ENCODE results near the gene STK38. TPM values are rescaled to one million over a fixed set of nuclear protein-coding genes. Genes with fewer than 3 reads are reported as not detected.

The STK38 gene
- total RNA-seq (2021): 13.3 to 15.4 TPM (median 14.7 TPM) in 3 replicates
- Bru-seq, nascent RNA: percentile 81 among the genes with signal in this experiment
- long read RNA-seq, experiment 1, transcript STK38-201 (14 exons, 3,576 nt): major isoform, 26 of 118 reads
- long read RNA-seq, experiment 1, partial matches to known transcripts: 18 of 118 reads
- long read RNA-seq, experiment 1, other reads (novel, unspliced or antisense): 74 of 118 reads
- long read RNA-seq, experiment 2, partial matches to known transcripts: 5 of 24 reads
- long read RNA-seq, experiment 2, other reads (novel, unspliced or antisense): 18 of 24 reads
- long read RNA-seq, experiment 3, partial matches to known transcripts: 3 of 11 reads
- long read RNA-seq, experiment 3, other reads (novel, unspliced or antisense): 7 of 11 reads

GRCh38 chr6:36546920-36547645 lies at the start of gene STK38:
TSS of gene STK38 (minus strand) at chr6:36547479. CDS start at chr6:36540202, 7,277 bp downstream.
- no peaks in the 10 kb centered on the region for H3K9me3 Mint-ChIP-seq
- peaks cover 6% of the 10 kb centered on the region for H3K36me3 Mint-ChIP-seq
- peaks cover 25% of the 10 kb centered on the region for H3K4me1 Mint-ChIP-seq
- ATAC-seq: peak; percentile 94
- H3K27ac Mint-ChIP-seq: peak within 1 kb of the TSS; percentile 94
- ChIA-PET CTCF (no interaction called here), POLR2A (interaction anchor here (1.0 kb wide), 1 partner anchor 46 kb away, joined by 3 read pairs; no protein-coding TSS in a partner anchor)
- peak; percentile 94 for DNase-seq (ENCODE audit: low spot score)
- H3K4me3 Mint-ChIP-seq: peak within 1 kb of the TSS; percentile 90
- no peaks in the 10 kb centered on the region; the same call in 1 of the 2 replicates for H3K27me3 Mint-ChIP-seq (ENCODE audit: low read depth)
- TF ChIP-seq SP1 (CRISPR knock-in tag; conservative IDR thresholded peaks at IDR 0.05) (peak; percentile 73), ZNF232 (CRISPR knock-in tag; IDR thresholded peaks at IDR 0.05) (no peak; the same call in 1 of the 2 replicates), FOXP1 (CRISPR knock-in tag; IDR thresholded peaks at IDR 0.05; ENCODE audit: borderline replicate concordance) (peak; percentile 82; the same call in 1 of the 2 replicates), CDX4 (CRISPR knock-in tag; IDR thresholded peaks at IDR 0.05; ENCODE audit: borderline replicate concordance) (no peak), GABPB1 (CRISPR knock-in tag; IDR thresholded peaks at IDR 0.05) (peak; percentile 46), MAX (CRISPR knock-in tag; IDR thresholded peaks at IDR 0.05) (0 out of 2 replicates have a peak, but pooled peaks have one; percentile 66), FOXP4 (CRISPR knock-in tag; IDR thresholded peaks at IDR 0.05) (peak; percentile 54; the same call in 1 of the 2 replicates), CREM (CRISPR knock-in tag; IDR thresholded peaks at IDR 0.05) (peak; percentile 30; the same call in 1 of the 2 replicates), TCF7 (CRISPR knock-in tag; IDR thresholded peaks at IDR 0.05; ENCODE audit: low read depth) (no peak), ZNF416 (CRISPR knock-in tag; IDR thresholded peaks at IDR 0.05) (no peak), ATF2 (CRISPR knock-in tag; IDR thresholded peaks at IDR 0.05; ENCODE audit: borderline replicate concordance, low read depth) (no peak), NR2C2 (CRISPR knock-in tag; IDR thresholded peaks at IDR 0.05) (no peak), ZBTB21 (CRISPR knock-in tag; IDR thresholded peaks at IDR 0.05; ENCODE audit: borderline replicate concordance) (no peak), MYBL2 (CRISPR knock-in tag; IDR thresholded peaks at IDR 0.05) (peak; percentile 72; the same call in 1 of the 2 replicates), PRDM15 (CRISPR knock-in tag; IDR thresholded peaks at IDR 0.05) (peak; percentile 53; the same call in 1 of the 2 replicates), NFE2L1 (CRISPR knock-in tag; IDR thresholded peaks at IDR 0.05) (0 out of 2 replicates have a peak, but pooled peaks have one; percentile 54), ZNF121 (CRISPR knock-in tag; IDR thresholded peaks at IDR 0.05) (peak; percentile 93), USF1 (CRISPR knock-in tag; IDR thresholded peaks at IDR 0.05) (no peak), ZNF317 (CRISPR knock-in tag; IDR thresholded peaks at IDR 0.05; ENCODE audit: borderline replicate concordance, low read depth) (no peak), STAT6 (CRISPR knock-in tag; conservative IDR thresholded peaks at IDR 0.05; ENCODE audit: low read depth) (no peak), ZNF396 (CRISPR knock-in tag; IDR thresholded peaks at IDR 0.05; ENCODE audit: borderline replicate concordance) (no peak), ZNF138 (CRISPR knock-in tag; conservative IDR thresholded peaks at IDR 0.05) (no peak), ZNF423 (CRISPR knock-in tag; IDR thresholded peaks at IDR 0.05) (no peak)
